ENCODE results near the gene YPEL3.
"Not testable (repeated sequence)": the region's sequence is repeated elsewhere in the genome, so short reads cannot be mapped to it uniquely, and the experiment has no call there.

The YPEL3 gene

DNA sequence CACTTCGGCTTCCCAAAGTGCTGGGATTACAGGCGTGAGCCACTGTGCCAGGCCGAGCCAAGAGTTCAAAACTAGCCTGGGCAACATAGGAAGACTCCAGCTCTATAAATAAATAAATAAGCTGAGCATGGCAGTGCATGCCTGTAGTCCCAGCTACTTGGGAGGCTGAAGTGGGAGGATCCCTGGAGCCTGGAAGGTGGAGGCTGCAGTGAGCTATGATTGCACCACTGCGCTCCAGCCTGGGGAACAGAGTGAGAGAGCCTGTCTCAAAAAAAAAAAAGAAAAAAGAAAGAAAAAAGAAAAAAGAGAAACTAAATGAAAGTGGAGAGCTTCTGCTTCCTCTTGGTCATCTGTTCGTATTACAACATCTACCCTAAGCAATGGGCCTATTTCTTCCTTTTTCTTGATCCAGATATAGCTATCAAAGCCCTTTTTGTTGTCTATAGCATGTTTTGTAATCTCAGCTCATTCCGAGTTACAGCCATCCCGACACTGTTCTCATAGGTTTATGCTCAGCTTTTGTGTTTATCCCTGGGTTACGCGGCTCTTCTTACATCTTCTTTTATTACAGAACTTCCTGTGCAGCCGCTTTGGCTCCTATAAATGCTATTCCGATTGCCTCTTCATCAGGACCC lies 41.1 kb upstream of the YPEL3 start:
- ATAC-seq (ENCODE audit: low read depth) (no peak), DNase-seq (ENCODE audit: low spot score) (no peak)
- Histone ChIP-seq H3K4me3 (ENCODE audit: severe bottlenecking) (no peak overlapping the region), H3K27ac (ENCODE audit: poor library complexity, severe bottlenecking) (no peak overlapping the region), H3K4me1 (ENCODE audit: insufficient read depth, poor library complexity, severe bottlenecking) (no peaks in the 10 kb centered on the region), H3K36me3 (ENCODE audit: low read depth) (no peaks in the 10 kb centered on the region), H3K27me3 (ENCODE audit: insufficient read depth, poor library complexity, severe bottlenecking) (no peaks in the 10 kb centered on the region), H3K9me3 (ENCODE audit: severe bottlenecking) (no peaks in the 10 kb centered on the region)
- TF ChIP-seq, protein P1, sequence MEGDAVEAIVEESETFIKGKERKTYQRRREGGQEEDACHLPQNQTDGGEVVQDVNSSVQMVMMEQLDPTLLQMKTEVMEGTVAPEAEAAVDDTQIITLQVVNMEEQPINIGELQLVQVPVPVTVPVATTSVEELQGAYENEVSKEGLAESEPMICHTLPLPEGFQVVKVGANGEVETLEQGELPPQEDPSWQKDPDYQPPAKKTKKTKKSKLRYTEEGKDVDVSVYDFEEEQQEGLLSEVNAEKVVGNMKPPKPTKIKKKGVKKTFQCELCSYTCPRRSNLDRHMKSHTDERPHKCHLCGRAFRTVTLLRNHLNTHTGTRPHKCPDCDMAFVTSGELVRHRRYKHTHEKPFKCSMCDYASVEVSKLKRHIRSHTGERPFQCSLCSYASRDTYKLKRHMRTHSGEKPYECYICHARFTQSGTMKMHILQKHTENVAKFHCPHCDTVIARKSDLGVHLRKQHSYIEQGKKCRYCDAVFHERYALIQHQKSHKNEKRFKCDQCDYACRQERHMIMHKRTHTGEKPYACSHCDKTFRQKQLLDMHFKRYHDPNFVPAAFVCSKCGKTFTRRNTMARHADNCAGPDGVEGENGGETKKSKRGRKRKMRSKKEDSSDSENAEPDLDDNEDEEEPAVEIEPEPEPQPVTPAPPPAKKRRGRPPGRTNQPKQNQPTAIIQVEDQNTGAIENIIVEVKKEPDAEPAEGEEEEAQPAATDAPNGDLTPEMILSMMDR (IDR thresholded peaks at IDR 0.05; ENCODE audit: poor library complexity, severe bottlenecking), result no peak

DNA sequence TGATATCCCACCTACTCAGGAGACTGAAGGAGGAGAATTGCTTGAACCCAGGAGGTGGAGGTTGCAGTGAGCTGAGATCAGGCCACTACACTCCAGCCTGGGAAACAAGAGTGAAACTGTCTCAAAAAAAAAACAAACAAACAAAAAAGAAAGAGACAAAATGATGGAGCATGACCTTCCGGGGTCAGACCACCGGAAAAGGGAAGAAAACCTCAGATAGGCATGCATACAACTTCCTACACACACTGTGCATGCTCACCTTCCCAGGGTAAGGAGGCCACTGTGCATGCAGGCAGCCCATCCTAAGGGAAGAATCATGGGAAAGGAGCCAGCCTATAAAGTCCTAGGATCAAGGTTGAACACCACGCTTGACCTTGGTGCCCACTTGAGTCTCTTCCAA lies 36.6 kb upstream of the YPEL3 start:
- DNase-seq (ENCODE audit: low spot score), result no peak
- Histone ChIP-seq H3K4me1 (ENCODE audit: insufficient read depth, poor library complexity, severe bottlenecking) (no peaks in the 10 kb centered on the region), H3K36me3 (ENCODE audit: low read depth) (no peaks in the 10 kb centered on the region), H3K4me3 (ENCODE audit: severe bottlenecking) (no peak overlapping the region), H3K27me3 (ENCODE audit: insufficient read depth, poor library complexity, severe bottlenecking) (no peaks in the 10 kb centered on the region), H3K27ac (ENCODE audit: poor library complexity, severe bottlenecking) (no peak overlapping the region), H3K9me3 (ENCODE audit: severe bottlenecking) (no peaks in the 10 kb centered on the region)
- ATAC-seq (ENCODE audit: low read depth), result no peak
- TF ChIP-seq, protein P1 (IDR thresholded peaks at IDR 0.05; ENCODE audit: poor library complexity, severe bottlenecking), result no peak

DNA sequence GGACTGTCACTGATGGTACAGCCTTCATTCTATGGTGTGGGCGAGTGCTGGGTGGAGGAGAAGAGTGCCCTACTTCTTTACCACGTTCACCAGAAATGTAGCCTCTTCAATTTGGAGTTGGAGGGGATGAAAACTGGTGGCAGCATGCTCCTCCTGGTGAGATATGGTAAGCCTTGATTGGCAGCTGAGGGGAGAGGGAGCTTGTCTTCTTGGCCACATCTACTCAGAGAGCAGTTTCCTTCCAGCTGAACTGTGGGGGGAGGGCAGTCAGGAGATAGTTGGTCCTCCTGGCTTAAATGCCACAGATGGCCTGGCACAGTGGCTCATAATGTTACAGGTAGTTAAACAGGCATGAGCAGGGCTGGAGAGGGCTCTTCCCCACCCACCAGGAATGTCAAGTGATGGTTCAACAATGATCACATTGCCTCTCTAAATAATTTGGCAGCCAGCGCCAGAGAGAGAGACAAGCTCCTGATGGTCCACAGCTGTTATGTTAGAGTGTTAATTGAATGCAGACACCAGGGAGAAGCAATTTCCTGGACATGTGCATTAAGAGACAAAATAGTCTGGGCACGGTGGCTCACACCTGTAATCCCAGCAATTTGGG lies 36.0 kb upstream of the YPEL3 start:
- ATAC-seq (ENCODE audit: low read depth) (no peak), DNase-seq (ENCODE audit: low spot score) (no peak)
- H3K27ac ChIP-seq (ENCODE audit: poor library complexity, severe bottlenecking), result no peak overlapping the region
- H3K4me3 ChIP-seq (ENCODE audit: severe bottlenecking), result no peak overlapping the region
- H3K4me1 ChIP-seq (ENCODE audit: insufficient read depth, poor library complexity, severe bottlenecking), result no peaks in the 10 kb centered on the region
- no peaks in the 10 kb centered on the region for H3K36me3 ChIP-seq (ENCODE audit: low read depth)
- no peaks in the 10 kb centered on the region for H3K27me3 ChIP-seq (ENCODE audit: insufficient read depth, poor library complexity, severe bottlenecking)
- TF ChIP-seq, protein P1 (IDR thresholded peaks at IDR 0.05; ENCODE audit: poor library complexity, severe bottlenecking), result no peak
- no peaks in the 10 kb centered on the region for H3K9me3 ChIP-seq (ENCODE audit: severe bottlenecking)

DNA sequence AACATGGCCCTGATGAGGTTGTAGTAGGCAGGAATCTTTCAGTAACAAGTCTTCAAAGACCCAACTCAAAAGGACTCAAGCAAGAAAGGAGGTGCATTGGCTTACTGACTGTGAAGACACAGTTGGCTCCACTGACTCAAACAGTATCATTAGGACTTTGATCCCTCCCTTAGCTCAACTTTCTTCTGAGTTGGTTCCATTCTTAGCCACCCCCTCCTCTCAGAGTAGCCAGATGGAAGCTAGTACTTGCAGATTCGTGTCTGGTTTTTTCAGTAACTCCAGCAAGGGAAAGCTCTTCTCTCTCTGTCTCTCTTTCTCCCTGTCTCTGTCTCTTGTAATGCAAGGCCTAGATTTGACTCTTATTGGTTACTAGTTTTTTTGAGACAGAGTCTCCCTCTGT lies 32.0 kb upstream of the YPEL3 start:
- Histone ChIP-seq H3K27me3 (ENCODE audit: insufficient read depth, poor library complexity, severe bottlenecking) (no peaks in the 10 kb centered on the region), H3K9me3 (ENCODE audit: severe bottlenecking) (no peaks in the 10 kb centered on the region), H3K27ac (ENCODE audit: poor library complexity, severe bottlenecking) (no peak overlapping the region), H3K4me1 (ENCODE audit: insufficient read depth, poor library complexity, severe bottlenecking) (peaks cover 3% of the 10 kb centered on the region), H3K36me3 (ENCODE audit: low read depth) (no peaks in the 10 kb centered on the region), H3K4me3 (ENCODE audit: severe bottlenecking) (no peak overlapping the region)
- no peak for DNase-seq (ENCODE audit: low spot score)
- ATAC-seq (ENCODE audit: low read depth), result no peak
- TF ChIP-seq, protein P1 (IDR thresholded peaks at IDR 0.05; ENCODE audit: poor library complexity, severe bottlenecking), result no peak

DNA sequence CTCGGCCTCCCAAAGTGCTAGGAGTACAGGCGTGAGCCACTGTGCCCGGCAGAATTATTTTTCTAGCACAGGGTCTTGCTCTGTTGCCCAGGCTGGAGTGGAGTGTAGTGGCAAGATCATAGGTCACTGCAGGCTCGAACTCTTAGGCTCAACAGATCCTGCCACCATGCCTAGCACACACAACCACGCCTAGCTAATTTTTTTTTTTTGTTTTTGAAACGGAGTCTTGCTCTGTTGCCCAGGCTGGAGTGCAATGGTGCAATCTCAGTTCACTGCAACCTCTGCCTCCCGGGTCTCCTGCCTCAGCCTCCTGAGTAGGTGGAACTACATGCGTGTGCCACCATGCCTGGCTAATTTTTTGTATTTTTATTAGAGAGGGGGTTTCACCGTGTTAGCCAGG lies 29.7 kb upstream of the YPEL3 start:
- not testable (repeated sequence) for H3K27me3 ChIP-seq (ENCODE audit: insufficient read depth, poor library complexity, severe bottlenecking); H3K4me1 ChIP-seq (ENCODE audit: insufficient read depth, poor library complexity, severe bottlenecking); H3K9me3 ChIP-seq (ENCODE audit: severe bottlenecking); DNase-seq (ENCODE audit: low spot score); ATAC-seq (ENCODE audit: low read depth); H3K27ac ChIP-seq (ENCODE audit: poor library complexity, severe bottlenecking); H3K36me3 ChIP-seq (ENCODE audit: low read depth); H3K4me3 ChIP-seq (ENCODE audit: severe bottlenecking)
